H1 (cell line): ENCODE data around the gene SLC2A8. TPM values are rescaled to one million over a fixed set of nuclear protein-coding genes. Genes with fewer than 3 reads are reported as not detected.

Source experiments
- CTCF ChIA-PET: fragments of 300-600 bp; sonication (Branson Sonifier 250); formaldehyde crosslinking; loops from one replicate; lab custom pipeline; 2021; ENCODE audit not compliant: partially characterized antibody; lab: Charles Lee
- POLR2A ChIA-PET: fragments of 300-600 bp; sonication (Branson Sonifier 250); formaldehyde crosslinking; loops from one replicate; lab custom pipeline; 2021; ENCODE audit warnings: inconsistent platforms; ENCODE audit not compliant: partially characterized antibody; lab: Charles Lee
- DNase-seq, 2 experiments: peaks; one replicate each; pipeline versions ENCODE4 v3.0.0 to v3.0.0-alpha.2; 2010 to 2022; ENCODE audit warnings: low spot score in 2 of 2, low read depth in 1 of 2, mixed read lengths in 1 of 2
- FAIRE-seq: peaks from 2 replicates; lab custom pipeline; 2011; peaks lifted over from hg19 to GRCh38; lab: Jason Lieb, UNC
- H2AFZ ChIP-seq: 2 replicates; pipeline ENCODE4 v1.8.1; 2012; ENCODE audit warnings: low read length, inconsistent platforms
- H2AK5ac ChIP-seq: 2 replicates; pipeline ENCODE4 v1.6.1; 2013; ENCODE audit warnings: low read depth, low read length
- H2BK120ac ChIP-seq: replicated peaks from 2 replicates; pipeline ENCODE3; 2013; ENCODE audit warnings: low read depth, low read length, inconsistent platforms
- H2BK12ac ChIP-seq: 2 replicates; pipeline ENCODE4 v1.6.1; 2013; ENCODE audit warnings: low read depth, low read length
- H2BK15ac ChIP-seq: 2 replicates; pipeline ENCODE4 v1.6.1; 2013; ENCODE audit warnings: low read length
- H2BK20ac ChIP-seq: 2 replicates; pipeline ENCODE4 v1.6.1; 2013; ENCODE audit warnings: low read length
- H2BK5ac ChIP-seq: 2 replicates; pipeline ENCODE4 v1.6.1; 2013; ENCODE audit warnings: low read depth, low read length
- H3K14ac ChIP-seq: 2 replicates; pipeline ENCODE4 v1.6.1; 2013; ENCODE audit warnings: inconsistent platforms; ENCODE audit not compliant: insufficient read length
- H3K18ac ChIP-seq: 2 replicates; pipeline ENCODE4 v1.6.1; 2013; ENCODE audit warnings: low read length; ENCODE audit errors: extremely low read depth
- H3K23ac ChIP-seq: 2 replicates; pipeline ENCODE4 v1.6.1; 2013; ENCODE audit warnings: inconsistent platforms; ENCODE audit not compliant: insufficient read length
- H3K23me2 ChIP-seq: 2 replicates; pipeline ENCODE4 v1.6.1; 2013; ENCODE audit warnings: low read depth, low read length
- H3K27ac ChIP-seq: 2 replicates; pipeline ENCODE4 v1.6.1; 2011; ENCODE audit warnings: low read depth, low read length, inconsistent platforms
- H3K27me3 ChIP-seq, 4 experiments: replicated peaks in 1 of 4; 1 replicate in 1 of 4; 2 replicates in 3 of 4; pipeline versions ENCODE4 v1.6.1 to v1.8.1; 2011 to 2013; ENCODE audit warnings: low read length in 3 of 4, mild to moderate bottlenecking in 3 of 4, inconsistent platforms in 2 of 4, mixed read lengths in 2 of 4, moderate library complexity in 1 of 4; ENCODE audit not compliant: control insufficient read depth in 3 of 4, insufficient read depth in 3 of 4; ENCODE audit errors: extremely low read depth in 1 of 4
- H3K36me3 ChIP-seq, 4 experiments: 2 replicates each; pipeline versions ENCODE4 v1.6.1 to v1.8.1; 2011 to 2013; ENCODE audit warnings: mild to moderate bottlenecking in 4 of 4, low read length in 3 of 4, moderate library complexity in 2 of 4, control low read depth in 1 of 4, inconsistent platforms in 1 of 4; ENCODE audit not compliant: insufficient read depth in 4 of 4, control insufficient read depth in 2 of 4
- H3K4ac ChIP-seq: replicated peaks from 2 replicates; pipeline ENCODE3; 2013; ENCODE audit warnings: low read length, low read depth, mixed read lengths, inconsistent platforms; ENCODE audit not compliant: insufficient read length
- H3K4me1 ChIP-seq, 4 experiments: replicated peaks in 1 of 4; 1 replicate in 1 of 4; 2 replicates in 3 of 4; pipeline versions ENCODE4 v1.6.1 to v1.8.1; 2011 to 2013; ENCODE audit warnings: low read length in 3 of 4, inconsistent platforms in 2 of 4, mixed read lengths in 1 of 4; ENCODE audit not compliant: insufficient read depth in 4 of 4, control insufficient read depth in 3 of 4
- H3K4me2 ChIP-seq, 2 experiments: 2 replicates each; pipeline versions ENCODE4 v1.6.1 to v1.8.1; 2011 to 2013; ENCODE audit warnings: low read depth in 2 of 2, low read length in 2 of 2, control low read depth in 1 of 2, inconsistent platforms in 1 of 2, mild to moderate bottlenecking in 1 of 2; ENCODE audit not compliant: insufficient read depth in 1 of 2
- H3K4me3 ChIP-seq, 4 experiments: fragments of 200-600, 300-600 bp in 1 of 4; sonication (generic), shearing (Covaris generic), sonication (Bioruptor Twin) in 1 of 4; 2 replicates each; pipeline versions ENCODE4 v1.5.1 to v1.8.1; 2011 to 2016; ENCODE audit warnings: low read length in 4 of 4, low read depth in 3 of 4, control low read depth in 2 of 4, inconsistent platforms in 2 of 4, mild to moderate bottlenecking in 2 of 4, mixed read lengths in 1 of 4, moderate library complexity in 1 of 4; ENCODE audit not compliant: insufficient read depth in 2 of 4; ENCODE audit errors: extremely low read depth in 1 of 4
- H3K56ac ChIP-seq: replicated peaks from 2 replicates; pipeline ENCODE3; 2013; ENCODE audit warnings: low read depth, mild to moderate bottlenecking, mixed read lengths, low read length, inconsistent platforms; ENCODE audit not compliant: insufficient read length
- H3K79me1 ChIP-seq: 2 replicates; pipeline ENCODE4 v1.6.1; 2013; ENCODE audit warnings: low read depth, low read length, control low read depth
- H3K79me2 ChIP-seq, 2 experiments: 2 replicates each; pipeline versions ENCODE4 v1.6.1 to v1.8.1; 2012 to 2013; ENCODE audit warnings: low read length in 2 of 2, mild to moderate bottlenecking in 2 of 2, inconsistent platforms in 1 of 2; ENCODE audit not compliant: insufficient read depth in 2 of 2, control insufficient read depth in 1 of 2
- H3K9ac ChIP-seq, 4 experiments: replicated peaks in 1 of 4; 1 replicate in 1 of 4; 2 replicates in 3 of 4; pipeline versions ENCODE4 v1.6.1 to v1.8.1; 2011 to 2013; ENCODE audit warnings: low read depth in 3 of 4, low read length in 3 of 4, control low read depth in 2 of 4, mild to moderate bottlenecking in 2 of 4, moderate library complexity in 2 of 4, inconsistent platforms in 1 of 4; ENCODE audit errors: extremely low read depth in 1 of 4
- H3K9me3 ChIP-seq, 2 experiments: 2 replicates each; pipeline versions ENCODE4 v1.6.1 to v1.8.1; 2012 to 2013; ENCODE audit warnings: mild to moderate bottlenecking in 2 of 2, moderate library complexity in 2 of 2, control low read depth in 1 of 2, inconsistent platforms in 1 of 2, low read depth in 1 of 2, low read length in 1 of 2, mixed read lengths in 1 of 2; ENCODE audit not compliant: insufficient read depth in 2 of 2
- H4K20me1 ChIP-seq, 2 experiments: replicated peaks in 1 of 2; 2 replicates each; pipeline versions ENCODE3 to v1.8.1; 2011 to 2013; ENCODE audit warnings: inconsistent platforms in 2 of 2, low read length in 2 of 2, mild to moderate bottlenecking in 1 of 2; ENCODE audit not compliant: insufficient read depth in 2 of 2, control insufficient read depth in 1 of 2
- H4K5ac ChIP-seq: 2 replicates; pipeline ENCODE4 v1.6.1; 2013; ENCODE audit warnings: low read length, low read depth, mixed read lengths, inconsistent platforms; ENCODE audit not compliant: insufficient read length
- H4K8ac ChIP-seq: 2 replicates; pipeline ENCODE4 v1.8.0; 2013; ENCODE audit warnings: mild to moderate bottlenecking, moderate library complexity, low read length, inconsistent platforms; ENCODE audit not compliant: insufficient read depth; ENCODE audit errors: extremely low read depth
- H4K91ac ChIP-seq: replicated peaks from 2 replicates; pipeline ENCODE3; 2013; ENCODE audit warnings: low read length, mixed read lengths, inconsistent platforms; ENCODE audit not compliant: insufficient read length
- CHD2 ChIP-seq: IDR thresholded peaks from 2 replicates; pipeline ENCODE4 v1.6.1; 2012; ENCODE audit warnings: low read length, improper control_type of control experiment
- RAD21 ChIP-seq, 2 experiments: IDR thresholded peaks in 1 of 2; conservative IDR thresholded peaks in 1 of 2; 2 replicates each; pipeline ENCODE4 v1.6.1; 2011; ENCODE audit warnings: low read depth in 2 of 2, low read length in 2 of 2, improper control_type of control experiment in 1 of 2, inconsistent platforms in 1 of 2, mild to moderate bottlenecking in 1 of 2, moderate library complexity in 1 of 2
- WGBS, 2 experiments: shearing (Covaris generic) in 1 of 2; methylation state at CpG; one replicate each; pipeline versions ENCODE4 v1.1.6 to v1.1.7; 2013 to 2015; ENCODE audit warnings: low lambda C conversion rate in 2 of 2, mixed read lengths in 2 of 2, inconsistent platforms in 1 of 2, low coverage in 1 of 2, missing lambda C conversion rate in 1 of 2; ENCODE audit not compliant: insufficient replicate concordance in 2 of 2, insufficient coverage in 1 of 2, insufficient read length in 1 of 2; ENCODE audit errors: extremely low coverage in 1 of 2, missing lambda C conversion rate in 1 of 2; 5-methylcytosine and 5-hydroxymethylcytosine counted together
- polyA plus RNA-seq, 7 experiments: library from polyadenylated mRNA; depleted of rRNA in 3 of 7; stranded (reverse) in 5 of 7; unstranded in 2 of 7; fragments of >200 nt in 5 of 7; fragments of 200-250 nt in 2 of 7; gene quantifications; 1 replicate in 5 of 7; 2 replicates in 1 of 7; 4 replicates in 1 of 7; pipeline versions ENCODE4 v1.2.1 to v1.2.3, GENCODE V29; 2011 to 2013; ENCODE audit warnings: missing spikeins in 2 of 7, mixed read lengths in 2 of 7
- total RNA-seq: library from RNA; stranded (reverse); fragmentation: NEBNext Ultra II Directional; extraction: Animal tissue kit (Norgen Biotek cat#: 25700); gene quantifications from 2 replicates; pipeline ENCODE4 v1.2.1, GENCODE V29; 2021
- TF ChIP-seq, protein P1 (sequence below), 3 experiments: IDR thresholded peaks; 1 replicate in 2 of 3; 2 replicates in 1 of 3; pipeline versions ENCODE4 v1.5.1 to v1.6.1; 2011; ENCODE audit warnings: low read length in 3 of 3, mild to moderate bottlenecking in 3 of 3, inconsistent platforms in 2 of 3, low read depth in 1 of 3, moderate library complexity in 1 of 3; ENCODE audit not compliant: insufficient read depth in 1 of 3; ENCODE audit errors: control extremely low read depth in 1 of 3

SLC2A8 gene
- total and polyA plus RNA-seq, 2 of the 8 experiments (the other 6 are each of a cell fraction or from before 2014, with no cell fraction given), result 24.6 to 36.4 TPM

GRCh38 chr9:127455324-127455992 is 58.5 kb downstream of the SLC2A8 start:
- H2BK5ac ChIP-seq, result no peak overlapping the region
- H4K91ac ChIP-seq, result no peak overlapping the region
- peaks cover 5% of the 10 kb centered on the region for H3K23me2 ChIP-seq
- WGBS, 2 experiments, result 92% methylated on average over 6 of the region's 6 CpGs; no CpG with 5 or more reads in 1 of the 2 experiments
- H3K9me3 ChIP-seq, result no peaks in the 10 kb centered on the region
- H2BK120ac ChIP-seq, result no peak overlapping the region
- H3K56ac ChIP-seq, result no peak overlapping the region
- no peak overlapping the region for H2BK12ac ChIP-seq
- H2AFZ ChIP-seq, result no peak overlapping the region
- H3K79me1 ChIP-seq, result no peaks in the 10 kb centered on the region; the same call in 1 of the 2 replicates
- DNase-seq, result no peak
- H3K27me3 ChIP-seq, result no peaks in the 10 kb centered on the region
- no peak overlapping the region for H3K4me2 ChIP-seq
- no peak overlapping the region for H3K14ac ChIP-seq
- H3K27ac ChIP-seq, result no peak overlapping the region
- H3K9ac ChIP-seq, result no peak overlapping the region
- peaks cover 6 to 13% of the 10 kb centered on the region in 2 experiments; a peak in 3 of 4 replicates for H3K79me2 ChIP-seq
- TF ChIP-seq RAD21 (IDR thresholded peaks at IDR 0.05 in 1 of 2, conservative IDR thresholded peaks at IDR 0.05 in 1 of 2; ENCODE audit: low read depth in 2 of 2, low read length in 2 of 2) (peak in 1 of 2 experiments; percentile 19; a peak in 2 of 4 replicates), CHD2 (no peak)
- TF ChIP-seq, protein P1, sequence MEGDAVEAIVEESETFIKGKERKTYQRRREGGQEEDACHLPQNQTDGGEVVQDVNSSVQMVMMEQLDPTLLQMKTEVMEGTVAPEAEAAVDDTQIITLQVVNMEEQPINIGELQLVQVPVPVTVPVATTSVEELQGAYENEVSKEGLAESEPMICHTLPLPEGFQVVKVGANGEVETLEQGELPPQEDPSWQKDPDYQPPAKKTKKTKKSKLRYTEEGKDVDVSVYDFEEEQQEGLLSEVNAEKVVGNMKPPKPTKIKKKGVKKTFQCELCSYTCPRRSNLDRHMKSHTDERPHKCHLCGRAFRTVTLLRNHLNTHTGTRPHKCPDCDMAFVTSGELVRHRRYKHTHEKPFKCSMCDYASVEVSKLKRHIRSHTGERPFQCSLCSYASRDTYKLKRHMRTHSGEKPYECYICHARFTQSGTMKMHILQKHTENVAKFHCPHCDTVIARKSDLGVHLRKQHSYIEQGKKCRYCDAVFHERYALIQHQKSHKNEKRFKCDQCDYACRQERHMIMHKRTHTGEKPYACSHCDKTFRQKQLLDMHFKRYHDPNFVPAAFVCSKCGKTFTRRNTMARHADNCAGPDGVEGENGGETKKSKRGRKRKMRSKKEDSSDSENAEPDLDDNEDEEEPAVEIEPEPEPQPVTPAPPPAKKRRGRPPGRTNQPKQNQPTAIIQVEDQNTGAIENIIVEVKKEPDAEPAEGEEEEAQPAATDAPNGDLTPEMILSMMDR (IDR thresholded peaks at IDR 0.05; ENCODE audit: control extremely low read depth in 1 of 3, insufficient read depth in 1 of 3, low read depth in 1 of 3, low read length in 3 of 3), result peak; percentile 40 to 65 (median 42)
- H2BK20ac ChIP-seq, result no peak overlapping the region
- H3K4me1 ChIP-seq, result peaks cover 0 to 6% (median under 1%) of the 10 kb centered on the region in 4 experiments; a peak in 3 of 7 replicates
- no peak overlapping the region for H3K23ac ChIP-seq
- ChIA-PET POLR2A (interaction anchor here (1.1 to 9.0 kb wide), 4 partner anchors 7 to 475 kb away, joined by 3 to 125 read pairs (median 6); no protein-coding TSS in a partner anchor), CTCF (interaction anchor here (0.7 to 1.8 kb wide), 14 partner anchors 11 to 488 kb away, joined by 3 to 7 read pairs (median 4); partner anchors contain the start of gene SLC2A8)
- H4K20me1 ChIP-seq, result peaks cover under 1 to 5% of the 10 kb centered on the region in 2 experiments
- H4K8ac ChIP-seq, result no peak overlapping the region
- H2AK5ac ChIP-seq, result no peak overlapping the region
- H4K5ac ChIP-seq, result no peak overlapping the region
- H3K4me3 ChIP-seq, result no peak overlapping the region
- no peak overlapping the region for H2BK15ac ChIP-seq
- no peak overlapping the region for H3K4ac ChIP-seq
- H3K18ac ChIP-seq, result no peak overlapping the region
- FAIRE-seq, result no peak
- H3K36me3 ChIP-seq, result peaks cover 2 to 23% (median 7%) of the 10 kb centered on the region in 4 experiments; a peak in 5 of 8 replicates
